ENCODE results near the gene RABGGTA. TPM values are rescaled to one million over a fixed set of nuclear protein-coding genes. Genes with fewer than 3 reads are reported as not detected.

The RABGGTA gene
- total and polyA plus RNA-seq, 2 donors (not counting 1 experiment from before 2014, with no cell fraction given): 70.1 to 159 TPM

- no peak overlapping the region for H3K4me3 Mint-ChIP-seq
- H3K4me1 ChIP-seq (ENCODE audit: control insufficient read depth in 2 of 2, insufficient read depth in 2 of 2, low read length in 2 of 2): no peaks in the 10 kb centered on the region
- POLR2A ChIA-PET: no interaction called here
- no peak overlapping the region for H2AFZ ChIP-seq (ENCODE audit: insufficient read depth, low read depth, low read length, poor library complexity, severe bottlenecking)
- DNase-seq: no peak
- H3K27me3 ChIP-seq (replicated peaks in 1 of 4; ENCODE audit: control extremely low read depth in 1 of 4, control insufficient read depth in 3 of 4, insufficient read depth in 4 of 4, low read length in 3 of 4): no peaks in the 10 kb centered on the region
- no peak overlapping the region for H3K4me3 ChIP-seq (ENCODE audit: control extremely low read depth in 1 of 5, extremely low read depth in 1 of 5, insufficient read depth in 1 of 5, low read depth in 2 of 5, low read length in 4 of 5)
- WGBS (ENCODE audit: insufficient coverage): 89% methylated on average over 3 of the region's 7 CpGs
- intact Hi-C loops (cut with micrococcal nuclease): no loop called here
- H3K4me1 Mint-ChIP-seq: no peaks in the 10 kb centered on the region
- no peak overlapping the region for H3K27ac ChIP-seq (ENCODE audit: low read length in 2 of 2)
- no peak for ATAC-seq (ENCODE audit: low read depth)
- H3K36me3 ChIP-seq (replicated peaks in 1 of 2; ENCODE audit: control extremely low read depth in 1 of 2, control insufficient read depth in 1 of 2, extremely low read depth in 1 of 2, insufficient read depth in 2 of 2, low read length in 1 of 2): peaks cover 0 to 28% of the 10 kb centered on the region in 2 experiments
- CTCF ChIA-PET: interaction anchor here (1.1 kb wide), 1 partner anchor 26 kb away, joined by 3 read pairs; no protein-coding TSS in a partner anchor
- H3K4me2 ChIP-seq (replicated peaks; ENCODE audit: low read depth, low read length, poor library complexity, severe bottlenecking): no peak overlapping the region
- no peak overlapping the region for H3K9ac ChIP-seq (ENCODE audit: low read length)
- H4K20me1 ChIP-seq (ENCODE audit: control insufficient read depth, insufficient read depth, low read length, poor library complexity, severe bottlenecking): no peaks in the 10 kb centered on the region
- H3K27me3 Mint-ChIP-seq: no peaks in the 10 kb centered on the region
- no peaks in the 10 kb centered on the region for H3K9me3 Mint-ChIP-seq (ENCODE audit: insufficient read depth)
- TF ChIP-seq CTCF (IDR thresholded peaks at IDR 0.05) (no peak), EZH2 (IDR thresholded peaks at IDR 0.05; ENCODE audit: borderline replicate concordance, insufficient read depth, low read depth, low read length, poor library complexity, severe bottlenecking) (no peak)
- H3K9me3 ChIP-seq (ENCODE audit: control extremely low read depth in 1 of 3, control insufficient read depth in 2 of 3, insufficient read depth in 1 of 3, low read length in 2 of 3): no peaks in the 10 kb centered on the region
- no peak overlapping the region for H3K27ac Mint-ChIP-seq
- H3K79me2 ChIP-seq (ENCODE audit: control insufficient read depth, insufficient read depth, low read length): no peaks in the 10 kb centered on the region
These were observed 17.5 kb downstream of the RABGGTA start for GRCh38 chr14:24253936-24254335.

GRCh38 chr14:24252289-24253124 lies 18.9 kb downstream of the RABGGTA start:
- Mint-ChIP-seq H3K27me3 (no peaks in the 10 kb centered on the region), H3K4me1 (peaks cover 2% of the 10 kb centered on the region), H3K4me3 (no peak overlapping the region), H3K9me3 (ENCODE audit: insufficient read depth) (no peaks in the 10 kb centered on the region), H3K27ac (no peak overlapping the region)
- Histone ChIP-seq H2AFZ (ENCODE audit: insufficient read depth, low read depth, low read length, poor library complexity, severe bottlenecking) (no peak overlapping the region), H3K4me2 (replicated peaks; ENCODE audit: low read depth, low read length, poor library complexity, severe bottlenecking) (no peak overlapping the region), H3K9ac (ENCODE audit: low read length) (no peak overlapping the region), H3K4me3 (ENCODE audit: control extremely low read depth in 1 of 5, extremely low read depth in 1 of 5, insufficient read depth in 1 of 5, low read depth in 2 of 5, low read length in 4 of 5) (no peak overlapping the region), H4K20me1 (ENCODE audit: control insufficient read depth, insufficient read depth, low read length, poor library complexity, severe bottlenecking) (no peaks in the 10 kb centered on the region), H3K4me1 (ENCODE audit: control insufficient read depth in 2 of 2, insufficient read depth in 2 of 2, low read length in 2 of 2) (no peaks in the 10 kb centered on the region), H3K36me3 (replicated peaks in 1 of 2; ENCODE audit: control extremely low read depth in 1 of 2, control insufficient read depth in 1 of 2, extremely low read depth in 1 of 2, insufficient read depth in 2 of 2, low read length in 1 of 2) (peaks cover 0 to 28% of the 10 kb centered on the region in 2 experiments), H3K27me3 (replicated peaks in 1 of 4; ENCODE audit: control extremely low read depth in 1 of 4, control insufficient read depth in 3 of 4, insufficient read depth in 4 of 4, low read length in 3 of 4) (no peaks in the 10 kb centered on the region), H3K9me3 (ENCODE audit: control extremely low read depth in 1 of 3, control insufficient read depth in 2 of 3, insufficient read depth in 1 of 3, low read length in 2 of 3) (no peaks in the 10 kb centered on the region), H3K79me2 (ENCODE audit: control insufficient read depth, insufficient read depth, low read length) (no peaks in the 10 kb centered on the region), H3K27ac (ENCODE audit: low read length in 2 of 2) (no peak overlapping the region)
- TF ChIP-seq EZH2 (IDR thresholded peaks at IDR 0.05; ENCODE audit: borderline replicate concordance, insufficient read depth, low read depth, low read length, poor library complexity, severe bottlenecking) (no peak), CTCF (IDR thresholded peaks at IDR 0.05) (no peak)
- ChIA-PET CTCF (interaction anchor here (0.8 to 2.8 kb wide), 4 partner anchors 10 to 74 kb away, joined by 3 to 10 read pairs (median 3); partner anchors contain the start of genes CIDEB and TINF2), POLR2A (no interaction called here)
- intact Hi-C loops (cut with micrococcal nuclease): no loop called here
- ATAC-seq (ENCODE audit: low read depth) (no peak), DNase-seq (no peak)
- 98% methylated on average over 8 of the region's 11 CpGs for WGBS (ENCODE audit: insufficient coverage)
